IMR-90 (cell line): ENCODE results near the gene CYP26B1. TPM values are rescaled to one million over a fixed set of nuclear protein-coding genes. Genes with fewer than 3 reads are reported as not detected.

Experiments
- ATAC-seq: fragments of 200-7000 bp; cut with Tn5 transposase; 2 replicates; pipeline ENCODE4 v1.9.1; 2020; ENCODE audit warnings: low read depth, mild to moderate bottlenecking, moderate library complexity
- BruUV-seq: library from RNA; stranded (reverse); fragments of 400-500 nt; replicated peaks from 2 replicates; lab custom pipeline; 2021; lab: Mats Ljungman, UMichigan
- CTCF ChIA-PET: fragments of 300-600 bp; formaldehyde crosslinking; extraction: SDS; loops from one replicate; lab custom pipeline; 2021; ENCODE audit warnings: antibody characterized with exemption; lab: Yijun Ruan, JAX
- POLR2A ChIA-PET: fragments of 300-600 bp; sonication (Branson Sonifier 250); formaldehyde crosslinking; loops from one replicate; lab custom pipeline; 2022; ENCODE audit warnings: antibody characterized with exemption; ENCODE audit not compliant: unreplicated experiment; lab: Charles Lee
- DNase-seq: peaks from one replicate; pipeline ENCODE4 v3.0.0; 2013
- H2AFZ ChIP-seq: replicated peaks from 2 replicates; pipeline ENCODE3; 2013; ENCODE audit warnings: low read length, mild to moderate bottlenecking; ENCODE audit not compliant: poor library complexity
- H2AK5ac ChIP-seq: 2 replicates; pipeline ENCODE4 v1.6.1; 2013; ENCODE audit warnings: low read depth, low read length, inconsistent platforms
- H2AK9ac ChIP-seq: replicated peaks from 2 replicates; pipeline ENCODE3; 2013; ENCODE audit warnings: mild to moderate bottlenecking, low read depth, low read length, moderate library complexity; ENCODE audit not compliant: poor library complexity
- H2BK120ac ChIP-seq: 2 replicates; pipeline ENCODE4 v1.6.1; 2013; ENCODE audit warnings: low read depth, low read length, inconsistent platforms
- H2BK15ac ChIP-seq: 3 replicates; pipeline ENCODE4 v1.6.1; 2013; ENCODE audit warnings: low read depth, low read length, inconsistent platforms
- H2BK20ac ChIP-seq: 2 replicates; pipeline ENCODE4 v1.6.1; 2013; ENCODE audit warnings: low read depth, mild to moderate bottlenecking, inconsistent platforms, low read length, moderate library complexity
- H2BK5ac ChIP-seq: 2 replicates; pipeline ENCODE4 v1.6.1; 2013; ENCODE audit warnings: mild to moderate bottlenecking, low read depth, low read length, inconsistent platforms; ENCODE audit not compliant: poor library complexity, severe bottlenecking
- H3K14ac ChIP-seq: replicated peaks from 2 replicates; pipeline ENCODE4 v1.6.1; 2013; ENCODE audit warnings: low read depth, low read length, inconsistent platforms
- H3K18ac ChIP-seq: 2 replicates; pipeline ENCODE4 v1.6.1; 2013; ENCODE audit warnings: low read depth, low read length, control low read depth
- H3K23ac ChIP-seq: 2 replicates; pipeline ENCODE4 v1.6.1; 2013; ENCODE audit warnings: low read depth, low read length, inconsistent platforms
- H3K27ac ChIP-seq: 2 replicates; pipeline ENCODE4 v1.5.1; 2013; ENCODE audit warnings: mild to moderate bottlenecking, control low read depth, low read length; ENCODE audit not compliant: insufficient read depth
- H3K27me3 ChIP-seq: 2 replicates; pipeline ENCODE4 v1.6.1; 2013; ENCODE audit warnings: low read length; ENCODE audit not compliant: control insufficient read depth, insufficient read depth
- H3K36me3 ChIP-seq: 2 replicates; pipeline ENCODE4 v1.6.1; 2013; ENCODE audit warnings: low read length, mixed read lengths; ENCODE audit not compliant: control insufficient read depth, insufficient read depth
- H3K4ac ChIP-seq: 2 replicates; pipeline ENCODE4 v1.6.1; 2013; ENCODE audit warnings: low read depth, low read length, inconsistent platforms
- H3K4me1 ChIP-seq: 2 replicates; pipeline ENCODE4 v1.6.1; 2013; ENCODE audit warnings: low read length, mixed read lengths; ENCODE audit not compliant: control insufficient read depth, insufficient read depth
- H3K4me2 ChIP-seq: 2 replicates; pipeline ENCODE4 v1.6.1; 2013; ENCODE audit warnings: low read depth, mild to moderate bottlenecking, control low read depth, low read length, moderate library complexity
- H3K4me3 ChIP-seq: 2 replicates; pipeline ENCODE4 v1.5.1; 2013; ENCODE audit warnings: low read depth, mild to moderate bottlenecking, control low read depth, low read length, moderate library complexity; ENCODE audit not compliant: insufficient read depth
- H3K56ac ChIP-seq: 2 replicates; pipeline ENCODE4 v1.6.1; 2013; ENCODE audit warnings: low read length, inconsistent platforms; ENCODE audit not compliant: insufficient read depth; ENCODE audit errors: extremely low read depth
- H3K79me1 ChIP-seq, 2 experiments: 2 replicates each; pipeline ENCODE4 v1.6.1; 2013; ENCODE audit warnings: low read length in 2 of 2, inconsistent platforms in 1 of 2, low read depth in 1 of 2
- H3K9ac ChIP-seq: 2 replicates; pipeline ENCODE4 v1.6.1; 2013; ENCODE audit warnings: low read depth, low read length, control low read depth
- H3K9me1 ChIP-seq: 2 replicates; pipeline ENCODE4 v1.6.1; 2013; ENCODE audit warnings: low read length, inconsistent platforms; ENCODE audit not compliant: insufficient read depth
- H3K9me3 ChIP-seq: 2 replicates; pipeline ENCODE4 v1.6.1; 2013; ENCODE audit warnings: low read length; ENCODE audit not compliant: control insufficient read depth, insufficient read depth
- H4K20me1 ChIP-seq: 2 replicates; pipeline ENCODE4 v1.6.1; 2013; ENCODE audit warnings: low read length, inconsistent platforms; ENCODE audit not compliant: insufficient read depth
- H4K5ac ChIP-seq: 2 replicates; pipeline ENCODE4 v1.6.1; 2013; ENCODE audit warnings: mild to moderate bottlenecking, low read depth, low read length, control low read depth
- H4K8ac ChIP-seq, 2 experiments: 2 replicates each; pipeline ENCODE4 v1.6.1; 2013; ENCODE audit warnings: low read depth in 2 of 2, low read length in 2 of 2, control low read depth in 1 of 2, inconsistent platforms in 1 of 2
- H4K91ac ChIP-seq: 2 replicates; pipeline ENCODE4 v1.6.1; 2013; ENCODE audit warnings: low read depth, low read length, inconsistent platforms; ENCODE audit not compliant: insufficient read depth
- NFE2L2 ChIP-seq: fragments of 150-350 bp; IDR thresholded peaks from 2 replicates; pipeline ENCODE4 v1.6.1; 2016; ENCODE audit warnings: low read depth, mild to moderate bottlenecking, low read length
- SMC3 ChIP-seq: fragments of 150-350 bp; IDR thresholded peaks from 2 replicates; pipeline ENCODE4 v1.6.1; 2016; ENCODE audit warnings: low read depth, mild to moderate bottlenecking, antibody characterized with exemption, low read length, moderate library complexity
- WGBS, 2 experiments: methylation state at CpG; one replicate each; pipeline versions ENCODE4 v1.1.5 to v1.1.7; 2013; ENCODE audit warnings: missing lambda C conversion rate in 2 of 2; ENCODE audit not compliant: insufficient read length in 1 of 2; ENCODE audit errors: extremely low coverage in 2 of 2; 5-methylcytosine and 5-hydroxymethylcytosine counted together
- dilution Hi-C: fragments of 300-500 bp; cut with HindIII; formaldehyde crosslinking; loops from one replicate; pipeline ENCODE4 v1.14.3; 2018; ENCODE audit warnings: low sequenced_read_pairs; ENCODE audit not compliant: unreplicated experiment
- in situ Hi-C: fragments of 300-500 bp; cut with MboI; formaldehyde crosslinking; loops from 3 replicates; pipeline ENCODE4 v1.14.3; 2019; ENCODE audit warnings: low sequenced_read_pairs, inconsistent platforms, mixed read lengths
- intact Hi-C: fragments of 100-400 bp; cut with micrococcal nuclease; formaldehyde crosslinking; loops from 2 replicates; pipeline ENCODE4 v1.10.0; 2022
- polyA plus RNA-seq, 3 experiments: library from polyadenylated mRNA; depleted of rRNA; stranded (reverse); fragments of >200 nt; gene quantifications; 2 replicates each; pipeline ENCODE4 v1.2.3, GENCODE V29; 2012; ENCODE audit warnings: low replicate concordance in 1 of 3
- total RNA-seq: library from RNA; depleted of rRNA; stranded (reverse); fragments of >200 nt; gene quantifications from 2 replicates; pipeline ENCODE4 v1.2.3, GENCODE V29; 2012

Gene CYP26B1
- total and polyA plus RNA-seq, 2 of the 4 experiments (the other 2 are of a cell fraction) = 0.02 TPM; not detected in 1

DNA sequence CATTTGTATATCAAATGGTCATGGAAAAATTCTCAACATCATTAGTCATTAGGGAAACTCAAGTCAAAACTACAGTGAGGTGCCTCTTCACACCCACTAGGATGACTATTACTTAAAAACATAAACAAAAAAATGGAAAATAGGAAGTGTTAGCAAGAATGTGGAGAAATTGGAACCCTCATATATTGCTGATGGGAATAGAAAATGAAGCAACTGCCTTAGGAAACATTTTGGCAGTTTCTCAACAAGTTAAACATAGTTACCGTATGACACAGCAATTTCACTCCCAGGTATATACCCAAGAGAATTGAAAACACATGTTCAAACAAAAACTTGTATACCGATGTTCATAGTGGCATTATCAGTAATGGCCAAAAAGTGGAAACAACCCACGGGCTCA, 18.1 kb upstream of the CYP26B1 start:
- Histone ChIP-seq H2AK5ac (no peak overlapping the region), H2BK15ac (no peak overlapping the region), H3K79me1 (no peaks in the 10 kb centered on the region), H3K23ac (no peak overlapping the region), H3K27ac (no peak overlapping the region), H3K9ac (no peak overlapping the region), H3K27me3 (no peaks in the 10 kb centered on the region; the same call in 1 of the 2 replicates), H3K9me1 (no peaks in the 10 kb centered on the region), H3K36me3 (no peaks in the 10 kb centered on the region), H4K8ac (no peak overlapping the region), H3K4me3 (no peak overlapping the region), H3K18ac (no peak overlapping the region), H3K14ac (no peak overlapping the region), H3K4ac (no peak overlapping the region), H2BK120ac (no peak overlapping the region), H3K56ac (no peak overlapping the region), H2AK9ac (no peak overlapping the region), H3K4me1 (no peaks in the 10 kb centered on the region), H3K4me2 (no peak overlapping the region), H4K5ac (no peak overlapping the region), H4K20me1 (no peaks in the 10 kb centered on the region), H2AFZ (no peak overlapping the region), H2BK5ac (no peak overlapping the region), H2BK20ac (no peak overlapping the region), H4K91ac (no peak overlapping the region), H3K9me3 (no peaks in the 10 kb centered on the region)
- POLR2A ChIA-PET = no interaction called here
- CTCF ChIA-PET = no interaction called here
- no peak for DNase-seq
- WGBS, 2 experiments = no CpG with 5 or more reads among the region's 3 CpGs
- ATAC-seq = no peak
- in situ Hi-C loops = no loop called here
- dilution Hi-C loops = no loop called here
- no peak for TF ChIP-seq SMC3
- TF ChIP-seq NFE2L2 = 0 out of 2 replicates have a peak, but pooled peaks have one; percentile 12
- intact Hi-C loops = no loop called here
- BruUV-seq = no TSS peak
